ENCODE measurements around the gene USP43.

- TF ChIP-seq CTCF (IDR thresholded peaks at IDR 0.05; ENCODE audit: low read depth, low read length, poor library complexity, severe bottlenecking) (no peak), EZH2phosphoT487 (IDR thresholded peaks at IDR 0.05; ENCODE audit: borderline replicate concordance, low read length) (no peak)
Measured at GRCh38 chr17:9702482-9702881, 57.2 kb downstream of the USP43 start.
